HL-60 (cell line): Measurements from ENCODE around the gene SLC25A44.

Source experiments
- DNase-seq, 2 experiments: peaks; one replicate each; pipeline ENCODE4 v3.0.0-alpha.2; 2010 to 2020; ENCODE audit warnings: low read depth in 1 of 2, low spot score in 1 of 2
- H3K27ac ChIP-seq: fragments of 250-450 bp; sonication (Bioruptor Pico); replicated peaks from 2 replicates; pipeline ENCODE4 v1.5.1; 2020; ENCODE audit warnings: mild to moderate bottlenecking, moderate library complexity
- H3K27me3 ChIP-seq: fragments of 250-450 bp; sonication (Bioruptor Pico); 2 replicates; pipeline ENCODE4 v1.5.1; 2021; ENCODE audit warnings: mild to moderate bottlenecking, moderate library complexity; ENCODE audit not compliant: insufficient read depth, poor library complexity, severe bottlenecking
- H3K4me3 ChIP-seq: replicated peaks from 2 replicates; pipeline ENCODE4 v1.5.1; 2011; ENCODE audit warnings: mild to moderate bottlenecking, control low read depth, low read length; ENCODE audit not compliant: insufficient read depth
- CTCF ChIP-seq: IDR thresholded peaks from one replicate; pipeline ENCODE4 v1.5.1; 2011; ENCODE audit warnings: low read length, control low read depth, inconsistent platforms; ENCODE audit not compliant: insufficient read depth
- GABPA ChIP-seq: IDR thresholded peaks from 2 replicates; pipeline ENCODE4 v1.6.1; 2012; ENCODE audit warnings: low read depth
- POLR2AphosphoS5 ChIP-seq: IDR thresholded peaks from 2 replicates; pipeline ENCODE4 v1.6.1; 2012; ENCODE audit warnings: low read depth
- REST ChIP-seq: IDR thresholded peaks from 2 replicates; pipeline ENCODE4 v1.6.1; 2012; ENCODE audit warnings: low read depth; ENCODE audit not compliant: insufficient replicate concordance
- SPI1 ChIP-seq: IDR thresholded peaks from 2 replicates; pipeline ENCODE4 v1.6.1; 2012; ENCODE audit warnings: low read depth, mild to moderate bottlenecking, borderline replicate concordance

The SLC25A44 gene

GRCh38 chr1:156233426-156234127 is 39.7 kb downstream of the SLC25A44 start:
- DNase-seq, result no peak
- TF ChIP-seq GABPA (no peak), SPI1 (no peak), POLR2AphosphoS5 (no peak), REST (no peak), CTCF (no peak)
- H3K4me3 ChIP-seq, result no peak overlapping the region
- no peak overlapping the region for H3K27ac ChIP-seq
- H3K27me3 ChIP-seq, result no peaks in the 10 kb centered on the region

GRCh38 chr1:156236164-156236563 is 42.3 kb downstream of the SLC25A44 start:
- TF ChIP-seq SPI1 (no peak), REST (no peak), POLR2AphosphoS5 (no peak), CTCF (no peak), GABPA (no peak)
- no peaks in the 10 kb centered on the region for H3K27me3 ChIP-seq
- DNase-seq, result no peak
- no peak overlapping the region for H3K27ac ChIP-seq
- H3K4me3 ChIP-seq, result no peak overlapping the region

GRCh38 chr1:156238248-156238647 is 44.3 kb downstream of the SLC25A44 start:
- TF ChIP-seq POLR2AphosphoS5 (no peak), CTCF (no peak), GABPA (no peak), REST (no peak), SPI1 (no peak)
- Histone ChIP-seq H3K27me3 (no peaks in the 10 kb centered on the region), H3K4me3 (no peak overlapping the region), H3K27ac (no peak overlapping the region)
- no peak for DNase-seq
